ENCODE measurements around the gene C20orf96. TPM values are rescaled to one million over a fixed set of nuclear protein-coding genes. Genes with fewer than 3 reads are reported as not detected.

Gene C20orf96
- polyA plus RNA-seq, 1 donor (not counting 4 experiments of a cell fraction or from before 2014, with no cell fraction given): 3.6 TPM

DNA sequence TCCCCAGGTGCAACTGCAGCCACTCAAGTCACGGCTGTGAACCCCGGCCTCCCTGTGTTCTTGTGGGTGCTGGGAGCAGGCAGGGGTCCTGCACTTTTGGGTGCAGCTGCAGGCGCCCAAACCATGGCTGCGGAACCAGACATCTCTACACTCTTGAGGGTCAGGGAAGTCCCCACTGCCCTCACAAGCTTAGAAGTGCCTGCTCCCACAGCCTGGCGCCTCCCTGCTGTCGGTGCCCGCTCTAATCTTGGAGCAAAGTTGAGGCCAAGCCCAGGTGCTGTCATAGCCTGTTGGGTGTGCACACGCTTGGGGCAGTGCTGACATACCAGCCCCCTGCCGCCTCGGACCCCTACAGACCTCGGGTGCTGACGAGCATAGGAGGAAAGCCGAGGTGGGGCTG, 26.8 kb downstream of the C20orf96 start:
- dilution Hi-C loops (cut with MboI; ENCODE audit: extremely low pct_ligation_motif_present, low sequenced_read_pairs): no loop called here
- no peaks in the 10 kb centered on the region for H3K9me3 ChIP-seq (ENCODE audit: control insufficient read depth, low read depth, low read length)
- FAIRE-seq: no peak
- H3K4me2 ChIP-seq (ENCODE audit: control insufficient read depth, extremely low read depth, insufficient read depth, low read depth, low read length): no peak overlapping the region
- no peak overlapping the region for H2AFZ ChIP-seq (ENCODE audit: control insufficient read depth, low read length)
- no peak overlapping the region for H3K27ac ChIP-seq (ENCODE audit: control insufficient read depth, insufficient read depth, low read length)
- H3K27me3 ChIP-seq (ENCODE audit: control insufficient read depth, extremely low read depth, insufficient read depth, low read length): peaks cover 15% of the 10 kb centered on the region
- no peaks in the 10 kb centered on the region for H3K9me1 ChIP-seq (ENCODE audit: control insufficient read depth, extremely low read depth, insufficient read depth, low read length)
- peaks cover 3% of the 10 kb centered on the region for H3K4me1 ChIP-seq (ENCODE audit: control insufficient read depth, extremely low read depth, insufficient read depth, low read length)
- no peak overlapping the region for H3K4me3 ChIP-seq (ENCODE audit: control insufficient read depth in 2 of 3, extremely low read depth in 1 of 3, insufficient read depth in 2 of 3, low read depth in 1 of 3, low read length in 3 of 3)
- H3K36me3 ChIP-seq (ENCODE audit: control insufficient read depth in 2 of 2, extremely low read depth in 1 of 2, insufficient read depth in 2 of 2, low read length in 2 of 2): no peaks in the 10 kb centered on the region
- no peaks in the 10 kb centered on the region for H3K79me2 ChIP-seq (ENCODE audit: control insufficient read depth, insufficient read depth, low read length)
- H3K9ac ChIP-seq (ENCODE audit: control insufficient read depth, extremely low read depth, insufficient read depth, low read length): no peak overlapping the region
- no peak for DNase-seq (ENCODE audit: low read depth, low spot score)
- TF ChIP-seq, protein P1, sequence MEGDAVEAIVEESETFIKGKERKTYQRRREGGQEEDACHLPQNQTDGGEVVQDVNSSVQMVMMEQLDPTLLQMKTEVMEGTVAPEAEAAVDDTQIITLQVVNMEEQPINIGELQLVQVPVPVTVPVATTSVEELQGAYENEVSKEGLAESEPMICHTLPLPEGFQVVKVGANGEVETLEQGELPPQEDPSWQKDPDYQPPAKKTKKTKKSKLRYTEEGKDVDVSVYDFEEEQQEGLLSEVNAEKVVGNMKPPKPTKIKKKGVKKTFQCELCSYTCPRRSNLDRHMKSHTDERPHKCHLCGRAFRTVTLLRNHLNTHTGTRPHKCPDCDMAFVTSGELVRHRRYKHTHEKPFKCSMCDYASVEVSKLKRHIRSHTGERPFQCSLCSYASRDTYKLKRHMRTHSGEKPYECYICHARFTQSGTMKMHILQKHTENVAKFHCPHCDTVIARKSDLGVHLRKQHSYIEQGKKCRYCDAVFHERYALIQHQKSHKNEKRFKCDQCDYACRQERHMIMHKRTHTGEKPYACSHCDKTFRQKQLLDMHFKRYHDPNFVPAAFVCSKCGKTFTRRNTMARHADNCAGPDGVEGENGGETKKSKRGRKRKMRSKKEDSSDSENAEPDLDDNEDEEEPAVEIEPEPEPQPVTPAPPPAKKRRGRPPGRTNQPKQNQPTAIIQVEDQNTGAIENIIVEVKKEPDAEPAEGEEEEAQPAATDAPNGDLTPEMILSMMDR (optimal IDR thresholded peaks at IDR 0.05 in 1 of 3, IDR thresholded peaks at IDR 0.05 in 1 of 3, conservative IDR thresholded peaks at IDR 0.05 in 1 of 3; ENCODE audit: extremely low read depth in 1 of 3, insufficient read depth in 2 of 3, low read length in 3 of 3): no peak
- no peak for TF ChIP-seq EZH2 (IDR thresholded peaks at IDR 0.05; ENCODE audit: low read length)
- H4K20me1 ChIP-seq (ENCODE audit: control insufficient read depth, extremely low read depth, insufficient read depth, low read length): no peaks in the 10 kb centered on the region

DNA sequence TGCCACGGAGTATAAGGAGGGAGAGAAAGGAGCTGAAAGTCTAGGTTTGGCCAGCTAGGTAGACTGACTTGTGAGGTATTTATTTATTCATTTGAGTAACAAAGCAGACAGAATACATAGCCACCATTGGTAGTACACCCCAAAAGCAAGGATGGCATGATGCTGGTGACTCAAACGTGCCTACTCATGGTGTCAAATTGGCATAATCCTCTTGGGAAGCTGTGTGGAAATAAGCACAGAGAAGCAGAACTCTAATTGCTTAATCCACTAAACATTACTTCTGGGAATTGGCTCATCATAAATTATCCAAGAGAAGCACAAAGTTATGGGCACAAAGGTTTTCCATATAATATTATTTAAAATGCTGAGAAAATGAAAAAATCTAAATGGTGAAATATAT, 30.6 kb downstream of the C20orf96 start:
- Histone ChIP-seq H3K4me1 (ENCODE audit: control insufficient read depth, extremely low read depth, insufficient read depth, low read length) (no peaks in the 10 kb centered on the region), H3K9me3 (ENCODE audit: control insufficient read depth, low read depth, low read length) (no peaks in the 10 kb centered on the region), H3K4me3 (ENCODE audit: control insufficient read depth in 2 of 3, extremely low read depth in 1 of 3, insufficient read depth in 2 of 3, low read depth in 1 of 3, low read length in 3 of 3) (no peak overlapping the region), H2AFZ (ENCODE audit: control insufficient read depth, low read length) (no peak overlapping the region), H4K20me1 (ENCODE audit: control insufficient read depth, extremely low read depth, insufficient read depth, low read length) (no peaks in the 10 kb centered on the region), H3K4me2 (ENCODE audit: control insufficient read depth, extremely low read depth, insufficient read depth, low read depth, low read length) (no peak overlapping the region), H3K9ac (ENCODE audit: control insufficient read depth, extremely low read depth, insufficient read depth, low read length) (no peak overlapping the region), H3K9me1 (ENCODE audit: control insufficient read depth, extremely low read depth, insufficient read depth, low read length) (no peaks in the 10 kb centered on the region), H3K27me3 (ENCODE audit: control insufficient read depth, extremely low read depth, insufficient read depth, low read length) (peaks cover 21% of the 10 kb centered on the region), H3K36me3 (ENCODE audit: control insufficient read depth in 2 of 2, extremely low read depth in 1 of 2, insufficient read depth in 2 of 2, low read length in 2 of 2) (no peaks in the 10 kb centered on the region), H3K27ac (ENCODE audit: control insufficient read depth, insufficient read depth, low read length) (no peak overlapping the region), H3K79me2 (ENCODE audit: control insufficient read depth, insufficient read depth, low read length) (no peaks in the 10 kb centered on the region)
- FAIRE-seq (no peak), DNase-seq (ENCODE audit: low read depth, low spot score) (no peak)
- TF ChIP-seq, protein P1 (optimal IDR thresholded peaks at IDR 0.05 in 1 of 3, IDR thresholded peaks at IDR 0.05 in 1 of 3, conservative IDR thresholded peaks at IDR 0.05 in 1 of 3; ENCODE audit: extremely low read depth in 1 of 3, insufficient read depth in 2 of 3, low read length in 3 of 3): no peak
- TF ChIP-seq EZH2 (IDR thresholded peaks at IDR 0.05; ENCODE audit: low read length): no peak
- dilution Hi-C loops (cut with MboI; ENCODE audit: extremely low pct_ligation_motif_present, low sequenced_read_pairs): no loop called here
